Measurements from ENCODE around the gene SERINC1.
A peak's percentile ranks its signal among the peaks of the same experiment; 100 is the strongest.
"Not testable (repeated sequence)": the region's sequence is repeated elsewhere in the genome, so short reads cannot be mapped to it uniquely, and the experiment has no call there.

Gene SERINC1

GRCh38 chr6:122472022-122472340, 374 bp upstream of the SERINC1 start:
- no peaks in the 10 kb centered on the region for H3K36me3 ChIP-seq (ENCODE audit: control insufficient read depth, insufficient read depth, low read length, severe bottlenecking)
- H3K9ac ChIP-seq (ENCODE audit: low read length) = peak overlapping the region; percentile 98
- no peaks in the 10 kb centered on the region for H3K27me3 ChIP-seq (replicated peaks; ENCODE audit: control insufficient read depth, insufficient read depth, low read length)
- no peak for DNase-seq (ENCODE audit: low read depth)
- H3K4me1 ChIP-seq (ENCODE audit: control insufficient read depth, insufficient read depth, low read length) = peaks cover 19% of the 10 kb centered on the region
- peak overlapping the region; percentile 98 for H3K4me3 ChIP-seq (ENCODE audit: low read length)
- H3K9me3 ChIP-seq (ENCODE audit: control insufficient read depth, low read length) = no peaks in the 10 kb centered on the region

DNA sequence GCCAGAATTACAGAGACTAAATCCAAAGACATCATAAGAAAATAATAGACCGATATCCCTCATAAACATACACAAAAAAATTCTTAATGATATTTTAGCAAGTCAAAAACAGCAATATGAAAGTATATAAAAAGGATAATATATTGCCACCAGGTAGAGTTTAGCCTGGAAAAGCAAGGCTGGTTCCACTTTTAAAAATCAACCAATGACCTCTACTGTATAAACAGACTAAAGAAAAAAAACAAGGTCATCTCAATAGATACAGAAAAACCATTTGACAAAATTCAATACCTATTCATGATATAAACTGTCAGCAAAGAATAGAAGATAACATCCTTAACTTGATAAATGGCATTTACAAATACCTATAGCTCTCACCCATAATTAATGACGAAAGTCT, 9.7 kb downstream of the SERINC1 start:
- H3K27me3 ChIP-seq (replicated peaks; ENCODE audit: control insufficient read depth, insufficient read depth, low read length) = no peaks in the 10 kb centered on the region
- peaks cover 46% of the 10 kb centered on the region for H3K36me3 ChIP-seq (ENCODE audit: control insufficient read depth, insufficient read depth, low read length, severe bottlenecking)
- H3K4me3 ChIP-seq (ENCODE audit: low read length) = no peak overlapping the region
- H3K9me3 ChIP-seq (ENCODE audit: control insufficient read depth, low read length) = no peaks in the 10 kb centered on the region
- DNase-seq (ENCODE audit: low read depth) = no peak
- H3K4me1 ChIP-seq (ENCODE audit: control insufficient read depth, insufficient read depth, low read length) = peaks cover 19% of the 10 kb centered on the region
- no peak overlapping the region for H3K9ac ChIP-seq (ENCODE audit: low read length)

DNA sequence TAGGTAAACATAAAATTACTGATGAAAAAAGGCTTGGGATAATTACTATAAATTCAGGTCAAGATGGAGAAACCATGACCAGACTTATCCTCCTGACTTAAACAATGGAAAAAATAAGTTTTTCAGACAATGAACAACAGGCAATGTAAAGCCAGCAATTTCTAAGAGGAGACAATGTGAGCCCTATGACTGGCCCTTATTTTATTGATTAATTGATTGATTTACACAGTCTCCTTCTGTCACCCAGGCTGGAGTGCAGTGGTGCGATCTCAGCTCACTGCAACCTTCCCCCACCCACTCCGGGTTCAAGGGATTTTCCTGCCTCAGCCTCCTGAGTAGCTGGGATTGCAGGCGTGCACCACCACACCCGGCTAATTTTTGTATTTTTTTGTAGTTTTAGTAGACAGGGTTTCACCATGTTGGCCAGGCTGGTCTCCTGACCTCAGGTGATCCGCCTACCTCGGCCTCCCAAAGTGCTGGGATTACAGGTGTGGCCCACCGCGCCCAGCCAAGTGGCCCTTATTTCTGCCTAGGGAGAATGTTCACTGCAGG, 11.7 kb downstream of the SERINC1 start:
- H3K4me3 ChIP-seq (ENCODE audit: low read length); DNase-seq (ENCODE audit: low read depth); H3K9me3 ChIP-seq (ENCODE audit: control insufficient read depth, low read length); H3K27me3 ChIP-seq (replicated peaks; ENCODE audit: control insufficient read depth, insufficient read depth, low read length); H3K9ac ChIP-seq (ENCODE audit: low read length): not testable (repeated sequence)
- Histone ChIP-seq H3K36me3 (ENCODE audit: control insufficient read depth, insufficient read depth, low read length, severe bottlenecking) (peaks cover 48% of the 10 kb centered on the region), H3K4me1 (ENCODE audit: control insufficient read depth, insufficient read depth, low read length) (peaks cover 20% of the 10 kb centered on the region)

- Histone ChIP-seq H3K4me3 (ENCODE audit: low read length) (peak overlapping the region; percentile 4), H3K9ac (ENCODE audit: low read length) (no peak overlapping the region), H3K4me1 (ENCODE audit: control insufficient read depth, insufficient read depth, low read length) (peaks cover 20% of the 10 kb centered on the region), H3K9me3 (ENCODE audit: control insufficient read depth, low read length) (no peaks in the 10 kb centered on the region), H3K36me3 (ENCODE audit: control insufficient read depth, insufficient read depth, low read length, severe bottlenecking) (peaks cover 53% of the 10 kb centered on the region), H3K27me3 (replicated peaks; ENCODE audit: control insufficient read depth, insufficient read depth, low read length) (no peaks in the 10 kb centered on the region)
- no peak for DNase-seq (ENCODE audit: low read depth)
These were observed 12.4 kb downstream of the SERINC1 start for GRCh38 chr6:122459240-122459639.

DNA sequence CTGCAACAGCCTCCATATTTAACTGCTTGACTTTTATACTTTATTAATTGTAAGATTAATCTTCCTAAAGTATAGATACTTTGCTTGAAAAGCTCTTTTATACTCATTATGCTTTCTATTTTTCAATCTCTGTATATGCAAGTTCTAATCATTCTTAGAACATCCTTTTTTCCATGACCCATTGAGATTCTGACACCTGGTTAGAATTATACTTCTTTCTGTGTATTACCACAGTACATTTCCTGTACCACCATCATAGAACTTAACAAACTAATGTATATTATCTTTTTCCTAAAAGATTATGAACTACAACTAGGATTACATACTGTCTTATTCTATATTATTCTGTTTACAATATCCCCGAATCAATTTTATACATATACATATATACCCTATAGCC, 13.5 kb downstream of the SERINC1 start:
- Histone ChIP-seq H3K4me1 (ENCODE audit: control insufficient read depth, insufficient read depth, low read length) (peaks cover 20% of the 10 kb centered on the region), H3K9me3 (ENCODE audit: control insufficient read depth, low read length) (no peaks in the 10 kb centered on the region), H3K27me3 (replicated peaks; ENCODE audit: control insufficient read depth, insufficient read depth, low read length) (no peaks in the 10 kb centered on the region), H3K36me3 (ENCODE audit: control insufficient read depth, insufficient read depth, low read length, severe bottlenecking) (peaks cover 59% of the 10 kb centered on the region), H3K4me3 (ENCODE audit: low read length) (no peak overlapping the region), H3K9ac (ENCODE audit: low read length) (no peak overlapping the region)
- no peak for DNase-seq (ENCODE audit: low read depth)

DNA sequence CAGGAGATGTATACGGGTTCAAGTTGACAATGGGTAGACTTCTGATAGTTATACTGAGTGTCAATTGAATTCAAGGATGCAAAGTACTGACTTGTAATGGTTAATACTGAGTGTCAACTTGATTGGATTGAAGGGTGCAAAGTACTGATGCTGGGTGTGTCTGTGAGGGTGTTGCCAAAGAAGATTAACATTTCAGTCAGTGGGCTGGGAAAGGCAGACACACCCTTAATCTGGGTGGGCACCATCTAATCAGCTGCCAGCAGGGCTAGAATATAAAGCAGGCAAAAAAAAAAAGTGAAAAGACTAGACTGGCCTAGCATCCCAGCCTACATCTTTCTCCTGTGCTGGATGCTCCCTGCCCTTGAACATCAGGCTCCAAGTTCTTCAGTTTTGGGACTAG, 16.5 kb downstream of the SERINC1 start:
- DNase-seq (ENCODE audit: low read depth); H3K27me3 ChIP-seq (replicated peaks; ENCODE audit: control insufficient read depth, insufficient read depth, low read length); H3K9ac ChIP-seq (ENCODE audit: low read length); H3K4me3 ChIP-seq (ENCODE audit: low read length); H3K9me3 ChIP-seq (ENCODE audit: control insufficient read depth, low read length): not testable (repeated sequence)
- Histone ChIP-seq H3K36me3 (ENCODE audit: control insufficient read depth, insufficient read depth, low read length, severe bottlenecking) (peaks cover 83% of the 10 kb centered on the region), H3K4me1 (ENCODE audit: control insufficient read depth, insufficient read depth, low read length) (peaks cover 20% of the 10 kb centered on the region)

DNA sequence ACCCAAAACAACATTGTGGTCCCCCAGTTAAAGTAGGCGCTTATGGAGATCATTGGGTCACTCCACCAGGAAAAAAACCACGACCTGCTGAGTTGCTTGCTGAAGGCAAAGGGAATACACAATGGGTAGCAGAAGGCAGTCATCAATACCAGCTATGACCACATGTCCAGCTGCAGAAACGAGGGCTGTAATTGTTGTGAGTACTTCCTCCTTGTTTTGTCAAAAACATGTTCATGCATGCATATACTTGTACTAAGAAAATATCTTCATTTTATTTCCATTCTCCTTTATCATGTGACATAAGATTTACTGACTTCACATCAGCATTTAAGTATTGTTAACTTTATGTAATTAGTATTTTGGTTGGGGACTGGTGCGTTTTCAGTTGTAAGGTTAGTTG, 16.9 kb downstream of the SERINC1 start:
- DNase-seq (ENCODE audit: low read depth) = no peak
- Histone ChIP-seq H3K4me3 (ENCODE audit: low read length) (no peak overlapping the region), H3K9me3 (ENCODE audit: control insufficient read depth, low read length) (no peaks in the 10 kb centered on the region), H3K36me3 (ENCODE audit: control insufficient read depth, insufficient read depth, low read length, severe bottlenecking) (peaks cover 87% of the 10 kb centered on the region), H3K27me3 (replicated peaks; ENCODE audit: control insufficient read depth, insufficient read depth, low read length) (no peaks in the 10 kb centered on the region), H3K4me1 (ENCODE audit: control insufficient read depth, insufficient read depth, low read length) (peaks cover 20% of the 10 kb centered on the region), H3K9ac (ENCODE audit: low read length) (no peak overlapping the region)

- Histone ChIP-seq H3K9ac (ENCODE audit: low read length) (no peak overlapping the region), H3K27me3 (replicated peaks; ENCODE audit: control insufficient read depth, insufficient read depth, low read length) (no peaks in the 10 kb centered on the region), H3K36me3 (ENCODE audit: control insufficient read depth, insufficient read depth, low read length, severe bottlenecking) (peaks cover 99% of the 10 kb centered on the region), H3K4me1 (ENCODE audit: control insufficient read depth, insufficient read depth, low read length) (peaks cover 7% of the 10 kb centered on the region), H3K9me3 (ENCODE audit: control insufficient read depth, low read length) (no peaks in the 10 kb centered on the region), H3K4me3 (ENCODE audit: low read length) (no peak overlapping the region)
- DNase-seq (ENCODE audit: low read depth) = no peak
These were observed 19.1 kb downstream of the SERINC1 start for GRCh38 chr6:122452509-122452908.

- no peak overlapping the region for H3K4me3 ChIP-seq (ENCODE audit: low read length)
- H3K36me3 ChIP-seq (ENCODE audit: control insufficient read depth, insufficient read depth, low read length, severe bottlenecking) = peaks cover 93% of the 10 kb centered on the region
- DNase-seq (ENCODE audit: low read depth) = no peak
- H3K9ac ChIP-seq (ENCODE audit: low read length) = no peak overlapping the region
- no peaks in the 10 kb centered on the region for H3K27me3 ChIP-seq (replicated peaks; ENCODE audit: control insufficient read depth, insufficient read depth, low read length)
- no peaks in the 10 kb centered on the region for H3K9me3 ChIP-seq (ENCODE audit: control insufficient read depth, low read length)
- no peaks in the 10 kb centered on the region for H3K4me1 ChIP-seq (ENCODE audit: control insufficient read depth, insufficient read depth, low read length)
These were observed 22.5 kb downstream of the SERINC1 start for GRCh38 chr6:122449069-122449468.

GRCh38 chr6:122445274-122445673, 26.3 kb downstream of the SERINC1 start:
- no peak overlapping the region for H3K9ac ChIP-seq (ENCODE audit: low read length)
- no peak for DNase-seq (ENCODE audit: low read depth)
- no peak overlapping the region for H3K4me3 ChIP-seq (ENCODE audit: low read length)
- no peaks in the 10 kb centered on the region for H3K4me1 ChIP-seq (ENCODE audit: control insufficient read depth, insufficient read depth, low read length)
- H3K9me3 ChIP-seq (ENCODE audit: control insufficient read depth, low read length) = no peaks in the 10 kb centered on the region
- H3K36me3 ChIP-seq (ENCODE audit: control insufficient read depth, insufficient read depth, low read length, severe bottlenecking) = peaks cover 90% of the 10 kb centered on the region
- H3K27me3 ChIP-seq (replicated peaks; ENCODE audit: control insufficient read depth, insufficient read depth, low read length) = no peaks in the 10 kb centered on the region

DNA sequence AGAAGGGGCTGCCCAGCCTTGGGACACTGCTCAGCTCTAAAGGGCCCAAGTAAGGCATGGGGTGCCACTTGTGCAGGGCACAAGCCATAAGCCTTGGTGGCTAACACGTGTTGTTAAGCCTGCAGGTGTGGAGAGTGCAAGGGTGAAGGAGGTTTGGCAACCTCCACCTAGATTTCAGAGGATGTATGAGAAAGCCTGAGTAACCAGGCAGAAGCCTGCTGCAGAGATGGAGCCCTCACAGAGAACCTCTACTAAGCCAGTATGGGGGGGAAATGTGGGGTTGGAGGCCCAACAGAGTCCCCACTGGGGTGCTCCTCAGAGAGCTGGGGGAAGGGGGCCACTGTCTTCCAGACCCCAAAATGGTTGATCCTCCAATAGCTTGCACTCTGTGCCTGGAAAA, 32.6 kb downstream of the SERINC1 start:
- no peak for DNase-seq (ENCODE audit: low read depth)
- Histone ChIP-seq H3K9me3 (ENCODE audit: control insufficient read depth, low read length) (no peaks in the 10 kb centered on the region), H3K4me1 (ENCODE audit: control insufficient read depth, insufficient read depth, low read length) (no peaks in the 10 kb centered on the region), H3K36me3 (ENCODE audit: control insufficient read depth, insufficient read depth, low read length, severe bottlenecking) (peaks cover 79% of the 10 kb centered on the region), H3K27me3 (replicated peaks; ENCODE audit: control insufficient read depth, insufficient read depth, low read length) (no peaks in the 10 kb centered on the region), H3K4me3 (ENCODE audit: low read length) (no peak overlapping the region), H3K9ac (ENCODE audit: low read length) (no peak overlapping the region)

DNA sequence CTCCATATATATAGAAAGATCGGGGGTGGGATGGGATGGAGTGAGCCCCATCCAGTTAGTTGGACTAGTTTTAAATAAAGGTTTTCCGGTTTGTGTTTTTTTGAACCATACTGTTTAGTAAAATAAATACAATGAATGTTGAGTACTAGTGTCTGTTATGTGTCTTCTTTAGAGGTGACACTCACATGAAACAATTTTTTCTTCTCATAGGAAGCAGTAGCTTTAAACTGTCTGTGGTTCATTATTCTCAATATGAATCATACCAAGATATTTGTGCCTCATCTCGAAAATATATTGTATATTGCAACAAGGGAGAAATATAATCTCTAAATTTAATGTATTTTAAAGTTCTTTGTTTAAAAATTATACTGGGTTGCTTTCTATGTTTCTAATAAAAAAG, 38.8 kb downstream of the SERINC1 start:
- Histone ChIP-seq H3K4me1 (ENCODE audit: control insufficient read depth, insufficient read depth, low read length) (no peaks in the 10 kb centered on the region), H3K9ac (ENCODE audit: low read length) (no peak overlapping the region), H3K27me3 (replicated peaks; ENCODE audit: control insufficient read depth, insufficient read depth, low read length) (no peaks in the 10 kb centered on the region), H3K9me3 (ENCODE audit: control insufficient read depth, low read length) (no peaks in the 10 kb centered on the region), H3K36me3 (ENCODE audit: control insufficient read depth, insufficient read depth, low read length, severe bottlenecking) (peaks cover 39% of the 10 kb centered on the region), H3K4me3 (ENCODE audit: low read length) (no peak overlapping the region)
- peak; percentile 27 for DNase-seq (ENCODE audit: low read depth)

Measured in adipocyte (in vitro differentiated cells).